Tibial artery (tissue), 4 donors: Measurements from ENCODE around the gene KDM2A.

Source experiments
- DNase-seq, 2 donors: peaks; one replicate each; pipeline ENCODE4 v3.0.0-alpha.2; 2019
- H3K27ac ChIP-seq, 2 donors: fragments of 200-600 bp; sonication (generic) in 1 of 2; 1 replicate in 1 of 2; 2 replicates in 1 of 2; pipeline ENCODE4 v1.5.1; 2018 to 2019; ENCODE audit warnings: mild to moderate bottlenecking in 1 of 2
- H3K27me3 ChIP-seq, 2 donors: fragments of 200-600 bp; sonication (generic) in 1 of 2; one replicate each; pipeline versions ENCODE4 v1.5.1 to v1.6.0; 2016 to 2019
- H3K36me3 ChIP-seq, 3 donors: fragments of 200-600 bp; sonication (generic) in 2 of 3; one replicate each; pipeline ENCODE4 v1.5.1; 2016 to 2019; ENCODE audit warnings: mild to moderate bottlenecking in 2 of 3
- H3K4me1 ChIP-seq, 4 donors: fragments of 200-600 bp; sonication (generic) in 2 of 4; 1 replicate in 3 of 4; 2 replicates in 1 of 4; pipeline ENCODE4 v1.5.1; 2016 to 2019
- H3K4me3 ChIP-seq, 2 donors: fragments of 200-600 bp; sonication (generic) in 1 of 2; 1 replicate in 1 of 2; 2 replicates in 1 of 2; pipeline ENCODE4 v1.5.1; 2018 to 2019; ENCODE audit warnings: mild to moderate bottlenecking in 2 of 2
- H3K9me3 ChIP-seq, 3 donors: fragments of 200-600 bp; sonication (generic) in 1 of 3; one replicate each; pipeline ENCODE4 v1.5.1; 2016 to 2019
- CTCF ChIP-seq, 2 experiments: fragments of 200-600 bp in 1 of 2; fragments of 450-650 bp in 1 of 2; IDR thresholded peaks; one replicate each; pipeline ENCODE4 v1.5.1; 2017 to 2019; ENCODE audit warnings: antibody characterized with exemption in 2 of 2, mild to moderate bottlenecking in 1 of 2, moderate library complexity in 1 of 2
- intact Hi-C: fragments of 100-400 bp; cut with DNase I; formaldehyde crosslinking; loops from one replicate; pipeline ENCODE4 v1.15.0; 2023; ENCODE audit warnings: low total_unique reads

Gene KDM2A

GRCh38 chr11:67306769-67307544, 187.9 kb downstream of the KDM2A start:
- H3K36me3 ChIP-seq: peaks cover 7 to 56% (median 19%) of the 10 kb centered on the region in 3 donors
- intact Hi-C loops: no loop called here
- H3K4me3 ChIP-seq: no peak overlapping the region
- peaks cover 0 to 37% (median 21%) of the 10 kb centered on the region in 4 donors for H3K4me1 ChIP-seq
- no peaks in the 10 kb centered on the region for H3K9me3 ChIP-seq
- DNase-seq: no peak
- H3K27me3 ChIP-seq: no peaks in the 10 kb centered on the region
- H3K27ac ChIP-seq: no peak overlapping the region
- no peak for TF ChIP-seq CTCF (IDR thresholded peaks at IDR 0.05)

DNA sequence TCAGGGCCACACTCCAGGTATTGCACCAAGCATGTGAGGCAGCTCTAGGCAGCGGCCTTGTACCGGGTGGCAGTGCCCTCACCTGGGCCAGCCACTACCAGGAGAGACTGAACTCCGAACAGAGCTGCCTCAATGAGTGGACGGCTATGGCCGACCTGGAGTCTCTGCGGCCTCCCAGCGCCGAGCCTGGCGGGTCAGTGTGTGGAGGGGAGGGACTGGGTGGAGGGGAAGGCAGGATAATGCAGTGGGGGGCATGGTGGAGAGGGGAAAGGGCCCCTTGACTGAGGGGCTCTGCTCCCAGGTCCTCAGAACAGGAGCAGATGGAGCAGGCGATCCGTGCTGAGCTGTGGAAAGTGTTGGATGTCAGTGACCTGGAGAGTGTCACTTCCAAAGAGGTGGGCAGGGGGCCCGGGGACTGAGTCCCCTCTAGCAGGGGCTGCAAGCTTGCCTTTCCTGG, 188.5 kb downstream of the KDM2A start:
- H3K4me3 ChIP-seq: no peak overlapping the region
- TF ChIP-seq CTCF (IDR thresholded peaks at IDR 0.05): no peak

More for the DNA sequence above, 188.5 kb downstream of the KDM2A start:
- no peaks in the 10 kb centered on the region for H3K27me3 ChIP-seq
- H3K36me3 ChIP-seq: peaks cover 7 to 56% (median 19%) of the 10 kb centered on the region in 3 donors
- no peaks in the 10 kb centered on the region for H3K9me3 ChIP-seq
- no peak for DNase-seq
- no peak overlapping the region for H3K27ac ChIP-seq
- intact Hi-C loops: no loop called here
- peaks cover 0 to 34% (median 16%) of the 10 kb centered on the region in 4 donors for H3K4me1 ChIP-seq
